Fibroblast of lung (primary cell): ENCODE data around the gene ADCY9.

ENCODE experiments used
- CTCF ChIP-seq, 2 donors: IDR thresholded peaks in 1 of 2; conservative IDR thresholded peaks in 1 of 2; 1 replicate in 1 of 2; 2 replicates in 1 of 2; pipeline ENCODE4 v1.5.1; 2011 to 2012; ENCODE audit warnings: low read length in 2 of 2, control low read depth in 1 of 2, inconsistent platforms in 1 of 2, low read depth in 1 of 2, mild to moderate bottlenecking in 1 of 2
- EZH2 ChIP-seq: IDR thresholded peaks from 2 replicates; pipeline ENCODE4 v1.5.1; 2012; ENCODE audit warnings: low read length, control low read depth, mild to moderate bottlenecking; ENCODE audit errors: missing control alignments

GRCh38 chr16:4092547-4093265 is 23.5 kb downstream of the ADCY9 start:
- TF ChIP-seq CTCF (conservative IDR thresholded peaks at IDR 0.05 in 1 of 2, IDR thresholded peaks at IDR 0.05 in 1 of 2; ENCODE audit: low read depth in 1 of 2, low read length in 2 of 2) (no peak), EZH2 (no peak)
